Liver (tissue), 3 donors: Measurements from ENCODE around the gene PCID2.

Experiments
- RAD21 ChIP-seq, 2 donors: IDR thresholded peaks; 2 replicates each; pipeline ENCODE4 v1.6.1; 2016; ENCODE audit warnings: antibody characterized with exemption in 2 of 2, mild to moderate bottlenecking in 2 of 2
- TAF1 ChIP-seq: conservative IDR thresholded peaks from 2 replicates; pipeline ENCODE4 v1.6.1; 2016; ENCODE audit warnings: antibody characterized with exemption, mild to moderate bottlenecking
- ZBTB33 ChIP-seq: IDR thresholded peaks from 2 replicates; pipeline ENCODE4 v1.6.1; 2016; ENCODE audit warnings: antibody characterized with exemption
- TF ChIP-seq, protein P1 (sequence below): fragments of 150-350 bp; IDR thresholded peaks from 2 replicates; pipeline ENCODE4 v1.5.1; 2017; ENCODE audit warnings: improper control_type of control experiment, low read depth, low read length; ENCODE audit not compliant: missing input control
- TF ChIP-seq, protein P2 (sequence below): IDR thresholded peaks from 2 replicates; pipeline ENCODE4 v1.6.1; 2016; ENCODE audit warnings: antibody characterized with exemption
- donor health status: healthy.
- donor health status: healthy.

DNA sequence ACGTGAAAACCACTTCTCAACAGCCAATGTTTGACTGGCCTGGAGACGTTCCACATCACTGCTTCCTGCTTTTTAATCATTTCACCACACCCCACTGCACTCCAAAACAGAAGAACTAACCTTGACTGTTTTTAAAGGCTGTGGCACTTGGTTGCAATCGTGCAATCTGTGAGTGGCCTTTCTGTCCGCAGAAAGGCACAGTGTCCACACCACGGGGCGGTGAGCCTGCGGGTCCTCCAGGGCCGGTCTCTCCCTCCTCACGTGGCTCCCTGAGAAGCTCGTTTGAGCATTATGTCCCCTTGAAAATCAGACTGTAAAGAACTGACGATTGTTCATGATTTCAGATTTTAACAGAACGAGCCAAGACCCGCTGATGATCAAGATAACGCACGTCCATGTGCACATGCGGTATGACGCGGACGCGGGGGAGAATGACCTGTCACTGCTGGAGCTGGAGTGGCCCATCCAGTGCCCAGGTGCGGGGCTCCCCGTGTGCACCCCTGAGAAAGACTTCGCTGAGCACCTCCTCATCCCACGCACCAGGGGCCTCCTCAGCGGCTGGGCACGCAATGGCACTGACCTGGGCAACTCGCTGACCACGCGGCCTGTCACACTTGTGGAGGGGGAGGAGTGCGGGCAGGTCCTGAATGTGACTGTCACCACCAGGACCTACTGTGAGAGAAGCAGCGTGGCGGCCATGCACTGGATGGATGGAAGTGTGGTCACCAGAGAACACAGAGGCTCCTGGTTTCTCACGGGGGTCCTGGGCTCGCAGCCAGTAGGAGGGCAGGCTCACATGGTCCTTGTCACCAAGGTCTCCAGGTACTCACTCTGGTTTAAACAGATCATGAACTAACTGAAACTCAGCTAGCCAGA is 37.0 kb downstream of the PCID2 start:
- TF ChIP-seq ZBTB33 (no peak), TAF1 (no peak), RAD21 (IDR thresholded peaks at IDR 0.05) (no peak)
- TF ChIP-seq, protein P1, sequence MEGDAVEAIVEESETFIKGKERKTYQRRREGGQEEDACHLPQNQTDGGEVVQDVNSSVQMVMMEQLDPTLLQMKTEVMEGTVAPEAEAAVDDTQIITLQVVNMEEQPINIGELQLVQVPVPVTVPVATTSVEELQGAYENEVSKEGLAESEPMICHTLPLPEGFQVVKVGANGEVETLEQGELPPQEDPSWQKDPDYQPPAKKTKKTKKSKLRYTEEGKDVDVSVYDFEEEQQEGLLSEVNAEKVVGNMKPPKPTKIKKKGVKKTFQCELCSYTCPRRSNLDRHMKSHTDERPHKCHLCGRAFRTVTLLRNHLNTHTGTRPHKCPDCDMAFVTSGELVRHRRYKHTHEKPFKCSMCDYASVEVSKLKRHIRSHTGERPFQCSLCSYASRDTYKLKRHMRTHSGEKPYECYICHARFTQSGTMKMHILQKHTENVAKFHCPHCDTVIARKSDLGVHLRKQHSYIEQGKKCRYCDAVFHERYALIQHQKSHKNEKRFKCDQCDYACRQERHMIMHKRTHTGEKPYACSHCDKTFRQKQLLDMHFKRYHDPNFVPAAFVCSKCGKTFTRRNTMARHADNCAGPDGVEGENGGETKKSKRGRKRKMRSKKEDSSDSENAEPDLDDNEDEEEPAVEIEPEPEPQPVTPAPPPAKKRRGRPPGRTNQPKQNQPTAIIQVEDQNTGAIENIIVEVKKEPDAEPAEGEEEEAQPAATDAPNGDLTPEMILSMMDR, result no peak
- TF ChIP-seq, protein P2, sequence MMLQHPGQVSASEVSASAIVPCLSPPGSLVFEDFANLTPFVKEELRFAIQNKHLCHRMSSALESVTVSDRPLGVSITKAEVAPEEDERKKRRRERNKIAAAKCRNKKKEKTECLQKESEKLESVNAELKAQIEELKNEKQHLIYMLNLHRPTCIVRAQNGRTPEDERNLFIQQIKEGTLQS, result no peak
